DMS53 (cell line): ENCODE data around the gene PTPRQ.
A peak's percentile ranks its signal among the peaks of the same experiment; 100 is the strongest.
"Not testable (repeated sequence)": the region's sequence is repeated elsewhere in the genome, so short reads cannot be mapped to it uniquely, and the experiment has no call there.

ENCODE experiments used
- DNase-seq: peaks from one replicate; lab custom pipeline; 2025; lab: John Stamatoyannopoulos, UW

The PTPRQ gene

GRCh38 chr12:80443974-80444666, at the start of gene PTPRQ:
PTPRQ (plus strand) TSS chr12:80444235; CDS start chr12:80444346, 111 bp downstream.
- no peak for DNase-seq

DNA sequence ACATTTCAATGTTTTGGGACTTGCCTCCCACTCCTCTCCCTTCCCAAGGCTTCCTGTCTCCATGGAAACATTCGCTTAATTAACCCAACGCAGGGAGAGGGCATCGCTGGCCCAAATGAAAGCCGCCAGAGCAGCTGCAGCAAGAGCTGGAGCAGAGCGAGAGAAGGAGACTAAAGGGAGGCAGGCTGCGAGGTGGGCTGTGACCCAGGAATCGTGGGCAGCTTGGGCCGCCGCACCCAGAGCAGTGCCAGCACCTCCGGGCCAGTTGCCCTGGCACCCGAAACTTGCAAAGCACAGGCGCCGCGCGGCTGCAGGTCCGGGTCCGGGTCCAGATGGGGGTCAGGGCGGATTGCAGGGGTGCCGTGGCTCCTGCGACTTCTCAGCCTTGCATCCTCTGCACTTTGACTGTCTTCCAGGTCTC, 43.5 kb upstream of the PTPRQ start:
- no peak for DNase-seq

- DNase-seq, result no peak
Measured at GRCh38 chr12:80401191-80401590, 42.8 kb upstream of the PTPRQ start.

- no peak for DNase-seq
Measured at GRCh38 chr12:80404629-80405028, 39.4 kb upstream of the PTPRQ start.

DNA sequence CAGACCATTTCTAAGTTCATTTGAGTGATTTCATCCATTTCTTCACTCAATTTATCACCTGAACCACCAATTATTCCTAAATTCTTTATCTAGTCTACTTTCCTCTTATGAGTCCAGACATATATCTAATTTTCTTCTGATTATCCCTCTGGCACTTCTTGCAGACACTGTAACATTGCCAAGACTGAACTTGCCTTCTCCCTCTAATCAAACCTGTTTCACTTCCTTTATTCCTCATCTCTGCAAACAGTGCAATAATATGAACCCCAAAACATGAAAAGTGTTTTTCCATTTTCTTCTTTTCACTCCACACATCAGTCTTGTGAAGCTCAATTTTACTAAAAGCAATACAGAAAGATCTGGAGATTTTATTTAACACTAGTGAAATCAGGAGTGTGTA, 37.8 kb upstream of the PTPRQ start:
- no peak for DNase-seq

GRCh38 chr12:80411787-80412186, 32.2 kb upstream of the PTPRQ start:
- no peak for DNase-seq

DNA sequence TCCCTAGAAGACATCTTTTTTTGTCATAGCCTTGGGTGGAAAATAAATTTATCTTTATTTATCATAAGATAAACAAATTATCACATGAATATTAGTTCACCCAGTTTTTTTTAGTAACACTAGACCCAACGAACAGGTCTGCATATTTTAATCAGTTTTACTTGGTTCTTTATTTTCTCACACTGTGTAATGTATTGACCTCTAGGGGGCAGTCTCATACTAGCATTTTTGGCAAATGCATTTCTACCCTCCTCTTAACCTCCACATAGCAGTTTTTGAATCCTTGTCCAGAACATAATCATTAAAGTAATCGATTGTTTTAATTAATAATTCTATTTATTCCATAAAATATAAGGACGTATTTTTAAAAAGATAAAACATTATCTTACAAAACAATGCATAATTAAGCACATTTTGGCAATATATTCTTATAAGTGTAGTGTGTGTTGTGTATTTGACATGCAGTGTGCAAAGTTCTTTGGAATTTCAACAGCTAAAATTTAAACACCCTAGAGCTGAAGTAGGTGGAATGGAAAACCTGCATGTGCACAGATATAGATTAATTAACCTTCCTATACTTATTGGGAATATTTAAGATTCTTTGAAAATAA, 31.6 kb upstream of the PTPRQ start:
- peak; percentile 91 for DNase-seq

DNA sequence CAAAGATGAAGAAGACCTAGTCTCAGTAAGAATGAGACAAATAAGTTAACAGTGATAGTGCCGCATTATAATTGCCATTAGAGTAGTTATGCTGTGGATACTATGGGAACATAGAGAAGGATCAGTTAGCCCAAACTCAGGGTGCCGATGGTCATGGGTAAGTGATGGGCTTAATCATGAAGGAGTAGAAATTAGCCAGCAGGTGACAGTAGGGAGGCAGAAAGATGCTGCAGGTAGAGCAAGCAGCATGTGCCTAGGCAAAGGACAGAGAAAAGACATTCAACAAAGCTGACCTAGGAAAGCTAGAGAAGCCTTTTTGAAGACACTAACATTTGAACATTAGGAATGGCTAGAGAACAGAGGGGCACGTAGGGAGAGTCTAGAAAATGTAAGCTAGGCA, 30.6 kb upstream of the PTPRQ start:
- no peak for DNase-seq

DNA sequence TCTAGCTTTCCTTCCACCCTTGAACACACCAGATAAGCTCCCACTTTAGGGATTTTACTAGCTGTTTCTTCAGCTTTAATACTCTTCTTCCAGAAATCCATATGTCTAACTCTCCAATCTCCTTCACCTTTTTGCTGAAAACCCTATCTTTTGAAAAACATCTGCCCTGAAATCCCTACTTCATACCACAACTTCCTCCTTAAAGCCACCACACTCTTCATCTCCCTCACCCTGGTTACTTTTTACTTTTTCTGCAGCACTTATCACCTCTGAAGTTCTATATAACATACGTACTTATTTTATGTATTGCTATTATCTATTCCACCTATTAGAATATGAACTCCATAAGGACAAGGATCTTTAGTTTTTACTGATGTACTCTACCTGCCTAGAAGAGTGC, 28.6 kb upstream of the PTPRQ start:
- DNase-seq, result no peak

GRCh38 chr12:80419644-80420043, 24.4 kb upstream of the PTPRQ start:
- peak; percentile 32 for DNase-seq

- no peak for DNase-seq
Measured at GRCh38 chr12:80420075-80420474, 24.0 kb upstream of the PTPRQ start.

DNA sequence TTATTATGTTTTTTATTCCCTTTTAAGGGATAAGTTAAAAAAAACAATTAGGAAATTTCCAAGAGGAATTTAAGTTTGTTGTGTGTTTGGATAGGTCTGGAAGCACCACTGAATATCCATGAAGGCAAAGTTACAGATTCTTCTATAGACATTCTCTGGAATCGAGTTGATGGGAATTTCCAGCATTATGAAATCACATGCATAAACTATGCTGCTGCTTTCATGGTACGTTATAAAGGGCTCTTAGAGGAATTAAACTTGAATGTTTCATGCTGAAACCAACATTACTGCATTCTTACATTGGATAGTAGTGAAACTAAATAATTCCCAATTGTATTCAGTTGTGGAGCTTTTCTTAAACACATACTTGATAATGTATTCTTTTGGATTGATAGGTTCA, 21.5 kb upstream of the PTPRQ start:
- DNase-seq, result no peak

DNA sequence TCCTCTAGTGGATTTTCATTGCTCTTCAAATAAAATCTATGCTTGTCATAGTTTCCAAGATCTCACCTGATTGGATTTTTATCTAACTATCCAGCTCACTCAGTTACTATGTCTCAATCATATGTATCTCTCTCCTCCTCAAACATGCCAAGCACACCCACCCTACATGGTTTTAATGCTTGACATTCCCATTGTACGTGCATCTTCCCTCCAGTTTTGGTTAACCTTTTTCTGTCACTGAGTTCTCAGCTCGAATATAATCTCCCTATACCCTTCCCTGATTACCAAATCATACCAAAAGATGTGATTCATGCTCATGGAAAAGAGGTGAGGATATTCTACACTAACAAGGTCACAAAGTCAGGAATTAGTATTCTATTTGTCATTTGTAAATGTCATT, 12.0 kb upstream of the PTPRQ start:
- no peak for DNase-seq

DNA sequence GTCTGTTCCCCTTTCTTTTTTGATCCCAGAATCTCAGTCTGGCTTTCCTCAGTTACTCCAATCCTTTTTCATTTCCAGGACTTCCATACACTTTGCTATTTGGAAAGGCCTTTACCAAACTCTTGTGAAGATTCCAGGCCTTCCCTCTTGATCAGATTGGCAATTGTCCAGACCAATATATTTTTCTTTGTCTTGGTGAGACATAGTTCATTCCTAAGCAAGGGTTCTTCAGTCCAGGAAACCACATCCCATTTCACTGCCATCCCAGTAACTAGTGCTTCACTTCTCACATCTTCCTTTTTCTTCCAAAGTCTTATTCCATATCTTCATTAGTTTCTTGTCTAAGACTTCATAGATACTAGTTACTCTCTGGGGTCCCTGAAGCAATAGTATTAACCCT, 2.1 kb upstream of the PTPRQ start:
- no peak for DNase-seq

- no peak for DNase-seq
Measured at GRCh38 chr12:80442426-80443222, 1.4 kb upstream of the PTPRQ start.

- DNase-seq, result no peak
Measured at GRCh38 chr12:80445083-80445793, 1.2 kb downstream of the PTPRQ start.

GRCh38 chr12:80456513-80456912, 12.5 kb downstream of the PTPRQ start:
- no peak for DNase-seq

DNA sequence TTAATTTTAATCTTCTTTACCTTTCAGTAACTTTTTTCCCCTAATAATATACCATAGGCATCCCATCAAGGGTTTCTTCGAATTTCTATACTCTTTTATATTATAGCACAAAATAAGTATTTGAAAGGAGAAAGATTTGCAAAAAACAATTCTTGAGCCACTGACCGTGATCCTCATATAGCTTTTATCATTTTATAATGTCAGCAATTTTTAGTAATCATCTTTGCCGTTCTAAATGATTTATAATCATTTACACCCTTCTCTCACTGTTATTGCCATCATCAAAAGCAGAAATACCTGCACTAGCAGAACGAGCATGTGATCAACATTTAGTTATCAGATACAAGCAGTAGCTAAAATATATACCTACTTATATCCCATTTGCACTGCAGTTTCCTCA, 16.9 kb downstream of the PTPRQ start:
- no peak for DNase-seq

- not testable (repeated sequence) for DNase-seq
Measured at GRCh38 chr12:80461851-80462250, 17.8 kb downstream of the PTPRQ start.

GRCh38 chr12:80469681-80470080, 25.6 kb downstream of the PTPRQ start:
- DNase-seq, result no peak

DNA sequence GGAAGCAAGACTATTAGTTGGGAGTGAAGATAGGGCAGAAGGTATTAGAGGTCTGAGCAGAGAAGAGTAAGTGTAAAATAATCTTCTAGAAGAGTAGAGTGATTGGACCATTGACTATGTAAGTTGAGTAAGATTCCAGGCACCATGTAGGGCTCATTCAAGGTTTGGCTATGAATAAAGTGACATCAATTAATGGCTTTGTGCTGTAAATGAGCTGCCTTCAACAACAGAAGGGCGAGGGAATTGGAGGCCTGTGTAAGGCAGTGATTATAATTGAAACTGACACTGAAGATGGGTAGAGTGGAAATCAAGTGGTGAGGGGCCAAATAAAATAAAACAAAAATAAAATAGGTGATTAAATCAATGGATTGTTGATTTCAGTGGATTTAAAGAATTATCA, 26.4 kb downstream of the PTPRQ start:
- DNase-seq, result no peak

- DNase-seq, result no peak
Measured at GRCh38 chr12:80472236-80472635, 28.2 kb downstream of the PTPRQ start.
